OCI-LY7 (cell line): ENCODE measurements around the gene ZFYVE9.

ENCODE experiments used
- CTCF ChIP-seq: fragments of 200-600 bp; sonication (generic); conservative IDR thresholded peaks from 2 replicates; pipeline ENCODE4 v1.5.1; 2014; ENCODE audit warnings: mild to moderate bottlenecking, antibody characterized with exemption, low read length, moderate library complexity, mixed read lengths
- EZH2phosphoT487 ChIP-seq: fragments of 200-600 bp; sonication (generic); IDR thresholded peaks from 2 replicates; pipeline ENCODE4 v1.6.1; 2018; ENCODE audit warnings: low read depth, borderline replicate concordance, mild to moderate bottlenecking, mixed run types, antibody characterized with exemption, low read length, moderate library complexity, mixed read lengths

- TF ChIP-seq CTCF (no peak), EZH2phosphoT487 (no peak)
These were observed 179.2 kb downstream of the ZFYVE9 start for GRCh38 chr1:52321061-52321460.
